Stimulated activated CD4-positive, alpha-beta T cell treated with anti-CD3 and anti-CD28 coated beads, TNF-alpha, amount 100 ng/mL, for 24 hours (primary cell): Measurements from ENCODE around the gene SSMEM1.
A peak's percentile ranks its signal among the peaks of the same experiment; 100 is the strongest.
"Not testable (repeated sequence)": the region's sequence is repeated elsewhere in the genome, so short reads cannot be mapped to it uniquely, and the experiment has no call there.

ENCODE experiments used
- DNase-seq, 3 experiments: peaks; one replicate each; pipeline ENCODE4 v3.0.0-alpha.2; 2020; ENCODE audit warnings: low read depth in 3 of 3

Gene SSMEM1

DNA sequence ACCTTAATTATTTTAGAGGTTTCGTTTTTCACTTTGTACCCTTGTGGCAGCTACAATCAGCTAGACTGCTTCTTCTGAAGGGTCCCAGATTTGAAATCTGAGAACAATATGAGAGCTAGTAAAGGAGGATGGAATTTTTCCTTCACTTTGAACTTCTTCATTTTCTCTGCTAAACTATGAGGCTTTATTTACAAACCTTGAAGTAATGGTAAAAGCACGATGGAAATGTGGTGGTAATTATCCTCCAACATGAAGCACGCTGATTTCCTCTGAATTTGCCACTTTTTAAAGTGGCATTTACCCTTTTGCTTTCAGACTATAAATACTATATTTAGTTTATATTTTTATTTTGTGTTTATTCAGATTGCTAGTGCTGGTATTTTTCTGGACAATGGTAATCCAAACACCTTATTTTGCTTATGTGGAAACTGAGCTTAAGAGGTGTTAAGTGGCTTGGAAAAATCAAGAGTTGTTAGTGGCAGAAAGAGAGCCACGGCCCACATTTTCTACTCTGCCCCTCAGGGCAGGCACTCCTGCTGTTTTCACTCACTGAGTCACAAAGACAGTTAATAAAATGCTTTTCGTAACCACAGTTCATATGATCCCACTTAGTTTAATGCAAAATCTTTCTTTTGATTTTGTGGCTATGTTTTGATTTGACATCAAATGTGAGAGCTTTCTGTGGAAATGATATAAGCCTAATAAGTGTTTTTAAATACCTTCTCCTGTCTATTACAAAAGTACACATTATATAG, 2.7 kb downstream of the SSMEM1 start:
- no peak for DNase-seq

DNA sequence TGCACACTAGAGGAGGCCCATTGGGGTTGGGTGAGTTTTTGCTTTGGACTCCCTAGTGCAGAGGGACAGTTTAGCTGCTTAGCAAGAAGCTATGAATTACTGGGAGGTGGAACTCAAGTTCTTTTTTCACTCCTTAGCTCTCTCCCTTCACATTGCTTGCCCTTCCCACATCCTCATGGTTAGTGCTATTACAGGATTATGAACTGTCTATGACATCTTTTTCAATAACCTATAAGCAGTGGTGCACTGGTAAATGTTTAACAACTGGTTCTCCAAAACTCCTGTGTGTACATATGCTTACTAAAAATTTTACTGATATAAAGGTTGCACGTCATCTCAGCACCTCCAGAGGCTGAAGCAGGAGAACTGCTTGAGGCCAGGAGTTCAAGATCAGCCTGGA, 6.2 kb downstream of the SSMEM1 start:
- DNase-seq = no peak

DNA sequence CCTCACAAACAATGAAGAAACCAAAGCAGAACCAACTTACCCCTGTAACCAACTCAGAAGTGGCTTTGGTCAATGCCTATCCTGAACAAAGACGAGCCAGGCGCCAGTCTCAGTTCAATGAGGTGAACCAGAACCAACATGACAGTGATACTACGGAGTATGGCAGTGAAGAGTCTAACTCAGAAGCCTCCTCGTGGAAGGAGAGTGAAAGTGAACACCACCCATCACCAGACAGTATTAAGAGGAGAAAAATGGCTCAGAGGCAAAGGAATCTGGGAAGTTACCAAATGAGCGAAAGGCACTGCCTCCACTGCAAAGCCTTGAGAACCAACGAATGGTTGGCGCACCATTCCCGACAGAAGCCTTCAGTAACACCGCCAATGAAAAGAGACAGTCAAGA, 8.4 kb downstream of the SSMEM1 start:
- no peak for DNase-seq

DNA sequence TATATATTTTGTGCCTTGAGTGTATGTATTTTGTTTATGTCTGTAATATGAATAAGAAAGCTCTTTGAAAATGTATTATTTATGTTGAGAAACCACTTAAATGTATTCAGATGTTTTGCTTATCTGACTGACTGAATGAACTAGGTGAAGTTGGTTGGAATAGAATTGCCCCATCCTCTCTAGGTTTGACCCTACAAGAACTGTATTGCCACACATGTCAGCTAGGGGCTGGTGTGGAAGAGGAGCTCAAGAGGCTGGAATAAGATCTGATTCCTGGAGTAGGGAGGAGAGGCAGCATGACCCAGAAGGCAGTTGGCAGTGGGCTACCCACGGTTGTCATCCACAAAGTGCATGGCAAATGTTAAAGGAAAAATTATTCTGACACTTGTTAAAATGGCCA, 9.1 kb downstream of the SSMEM1 start:
- no peak for DNase-seq

DNA sequence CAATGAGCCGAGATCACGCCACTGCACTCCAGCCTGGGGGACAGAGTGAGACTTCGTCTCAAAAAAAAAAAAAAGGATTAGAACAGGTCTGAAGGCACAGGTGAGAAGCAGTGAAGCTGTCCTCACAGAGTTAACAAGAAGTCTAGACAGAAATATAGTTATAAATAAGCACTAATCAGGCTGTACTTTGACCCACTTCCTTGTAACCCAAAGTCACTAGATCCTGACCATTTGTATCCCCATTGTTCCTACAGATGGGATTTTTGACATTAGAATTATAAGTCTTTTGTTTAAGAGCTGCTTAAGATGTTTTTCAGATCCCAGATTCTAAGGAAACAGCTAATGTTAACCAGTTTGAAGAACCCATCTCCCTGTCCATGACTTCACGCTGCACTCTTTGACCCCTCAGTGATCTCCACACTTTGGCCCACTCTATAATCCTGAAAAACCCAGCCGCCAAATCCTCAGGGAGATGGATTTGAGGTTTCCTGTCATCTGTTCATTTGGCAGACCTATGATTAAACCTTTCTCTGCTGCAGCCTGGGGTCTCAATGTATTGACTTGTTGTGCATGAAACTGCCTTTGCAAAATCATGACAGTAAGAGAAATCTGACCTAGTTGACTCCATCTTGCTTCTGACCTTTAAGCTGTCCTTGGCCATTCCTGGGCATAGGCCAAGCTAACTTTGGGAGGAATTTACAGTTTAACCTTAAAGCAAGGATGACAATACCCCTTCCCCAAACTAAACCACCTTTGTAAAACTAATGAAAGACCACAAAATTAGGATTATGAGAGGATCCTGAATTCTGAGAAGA, 11.4 kb downstream of the SSMEM1 start:
- DNase-seq = no peak

DNA sequence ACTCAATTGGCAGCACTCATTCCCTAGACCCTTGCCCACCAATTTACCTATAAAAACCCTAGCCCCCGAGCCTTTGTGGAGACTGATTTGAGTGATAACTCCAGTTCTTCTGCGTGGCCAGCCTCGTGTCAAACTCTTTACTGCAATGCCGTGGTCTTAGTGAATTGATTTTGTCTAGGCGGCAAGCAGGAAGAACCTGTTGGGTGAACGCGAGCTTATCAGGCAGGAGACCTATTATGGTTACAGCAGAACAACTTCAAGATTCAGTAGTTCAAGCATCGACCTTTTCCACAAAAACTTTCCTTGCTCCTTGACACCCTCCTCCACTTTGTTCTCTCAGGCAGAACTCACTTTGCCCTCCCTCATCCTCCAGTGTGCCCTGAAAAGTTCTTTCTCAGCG, 12.2 kb downstream of the SSMEM1 start:
- DNase-seq = no peak

DNA sequence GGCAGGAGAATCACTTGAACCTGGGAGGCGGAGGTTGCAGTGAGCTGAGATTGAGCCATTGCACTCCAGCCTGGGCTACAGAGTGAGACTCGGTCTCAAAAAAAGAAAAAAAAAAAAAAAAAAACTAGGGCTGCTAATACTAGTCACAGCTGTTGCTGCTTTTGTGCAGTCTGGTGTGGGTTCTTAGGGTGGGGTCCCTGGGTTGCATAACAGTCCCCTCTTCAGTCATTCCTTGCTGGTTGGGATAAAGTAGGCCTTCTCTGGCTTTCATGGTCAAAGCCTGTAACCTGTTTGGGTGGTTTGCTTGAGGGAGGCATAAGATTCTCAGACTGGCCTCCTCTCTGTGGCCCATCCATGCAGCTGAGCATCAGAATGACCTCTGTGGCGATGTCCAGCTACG, 14.1 kb downstream of the SSMEM1 start:
- no peak for DNase-seq

DNA sequence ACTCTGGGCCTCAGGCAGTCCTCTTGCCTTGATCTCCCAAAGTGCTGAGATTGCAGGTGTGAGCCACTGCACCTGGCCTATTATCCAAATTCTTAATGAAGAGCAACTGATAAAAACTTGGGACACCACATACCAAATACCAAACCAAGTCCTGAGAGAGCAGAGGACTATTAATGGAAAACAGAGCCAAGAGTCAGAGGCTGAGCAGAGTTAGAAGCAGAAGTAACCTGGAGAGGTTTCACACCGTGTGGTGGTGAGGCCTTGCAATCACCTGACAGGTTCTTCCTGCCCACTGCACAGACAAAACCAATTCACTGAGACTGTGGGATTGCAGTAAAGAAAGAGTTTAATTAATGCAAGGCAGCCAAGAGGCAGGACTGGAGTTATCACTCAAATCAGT, 16.0 kb downstream of the SSMEM1 start:
- no peak for DNase-seq

DNA sequence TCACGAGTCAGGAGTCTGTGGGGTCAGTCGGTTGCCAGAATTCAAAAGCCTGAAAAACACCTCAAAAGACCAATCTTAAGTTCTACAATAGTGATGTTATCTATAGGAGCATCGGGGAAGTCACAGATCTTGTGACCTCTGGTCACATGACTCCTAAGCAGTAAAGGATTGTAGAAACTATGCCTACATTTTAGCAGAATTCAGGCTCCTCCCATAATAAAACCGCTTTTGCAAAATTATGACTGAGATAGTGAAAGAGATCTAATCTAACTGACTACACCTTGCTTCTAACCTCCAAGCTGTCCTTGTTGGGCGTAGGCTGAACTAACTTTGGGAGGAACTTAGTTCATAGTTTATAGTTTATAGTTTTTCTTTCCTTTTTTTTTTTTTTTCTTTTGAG, 16.6 kb downstream of the SSMEM1 start:
- no peak for DNase-seq

DNA sequence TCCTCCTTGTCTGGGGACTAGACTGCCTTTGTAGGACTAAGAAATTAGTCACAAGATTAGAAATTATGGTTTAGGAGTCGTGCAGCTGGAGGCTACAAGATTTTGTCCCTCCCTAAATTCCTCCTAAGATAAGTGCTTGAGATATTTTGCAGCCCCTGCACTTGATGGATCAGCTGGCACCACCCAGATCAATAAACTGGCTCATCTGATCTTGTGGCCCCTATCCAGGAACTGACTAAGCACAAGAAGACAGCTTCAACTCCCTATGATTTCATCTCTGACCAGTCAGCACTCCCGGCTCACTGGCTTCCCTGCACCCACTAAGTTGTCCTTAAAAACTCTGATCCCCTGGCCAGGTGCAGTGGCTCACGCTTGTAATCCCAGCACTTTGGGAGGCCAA, 17.3 kb downstream of the SSMEM1 start:
- DNase-seq = not testable (repeated sequence)

DNA sequence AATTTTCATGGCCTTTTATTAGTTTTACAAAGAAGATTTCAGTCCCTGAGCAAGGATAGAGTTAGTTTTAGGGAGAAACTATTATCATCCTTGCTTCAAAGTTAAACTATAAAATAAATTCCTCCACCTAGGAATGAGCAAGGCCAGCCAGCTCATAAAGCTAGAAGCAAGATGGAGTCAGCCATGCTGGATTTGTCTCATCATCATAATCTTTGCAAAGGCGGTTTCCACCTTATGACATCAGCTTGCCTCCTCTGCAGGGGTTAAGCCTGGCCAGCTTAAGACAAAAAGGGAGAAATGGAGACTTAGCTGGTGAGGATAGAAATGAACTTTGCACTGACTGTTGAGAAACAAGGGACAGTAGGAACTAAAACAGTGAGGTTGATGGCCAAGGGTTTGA, 18.7 kb downstream of the SSMEM1 start:
- DNase-seq = no peak

DNA sequence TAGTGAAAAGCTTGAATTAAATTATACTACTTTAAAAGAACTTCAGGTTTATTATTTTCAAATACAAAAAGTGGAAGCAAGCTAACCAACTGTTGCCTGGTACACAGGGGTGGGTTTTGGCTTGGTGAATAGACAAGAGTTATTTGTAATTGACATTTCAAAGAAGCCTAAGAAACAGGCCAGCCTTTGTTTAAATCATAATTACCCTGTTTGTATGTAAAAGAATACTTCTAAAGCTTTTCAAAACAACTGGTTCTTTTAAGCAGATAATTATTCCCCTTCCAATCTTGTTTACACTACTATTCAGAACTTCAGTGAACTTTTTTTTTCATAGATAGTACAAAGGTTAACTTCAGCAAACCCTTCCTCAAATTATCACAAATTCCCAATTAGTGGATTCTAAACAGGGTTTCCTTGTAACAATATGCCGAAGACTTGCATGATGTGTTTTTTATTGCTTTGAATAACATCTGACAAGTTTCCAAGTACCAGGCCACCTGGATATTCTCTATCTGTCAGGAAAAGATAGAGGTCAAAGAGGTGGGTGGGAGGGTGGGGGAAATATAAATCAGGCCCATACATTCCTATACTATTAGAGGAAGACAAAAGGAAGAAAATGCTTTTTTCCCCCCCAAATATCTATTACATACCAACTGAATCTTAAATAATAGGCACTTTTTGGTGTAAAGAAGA, 20.4 kb downstream of the SSMEM1 start:
- DNase-seq = no peak

DNA sequence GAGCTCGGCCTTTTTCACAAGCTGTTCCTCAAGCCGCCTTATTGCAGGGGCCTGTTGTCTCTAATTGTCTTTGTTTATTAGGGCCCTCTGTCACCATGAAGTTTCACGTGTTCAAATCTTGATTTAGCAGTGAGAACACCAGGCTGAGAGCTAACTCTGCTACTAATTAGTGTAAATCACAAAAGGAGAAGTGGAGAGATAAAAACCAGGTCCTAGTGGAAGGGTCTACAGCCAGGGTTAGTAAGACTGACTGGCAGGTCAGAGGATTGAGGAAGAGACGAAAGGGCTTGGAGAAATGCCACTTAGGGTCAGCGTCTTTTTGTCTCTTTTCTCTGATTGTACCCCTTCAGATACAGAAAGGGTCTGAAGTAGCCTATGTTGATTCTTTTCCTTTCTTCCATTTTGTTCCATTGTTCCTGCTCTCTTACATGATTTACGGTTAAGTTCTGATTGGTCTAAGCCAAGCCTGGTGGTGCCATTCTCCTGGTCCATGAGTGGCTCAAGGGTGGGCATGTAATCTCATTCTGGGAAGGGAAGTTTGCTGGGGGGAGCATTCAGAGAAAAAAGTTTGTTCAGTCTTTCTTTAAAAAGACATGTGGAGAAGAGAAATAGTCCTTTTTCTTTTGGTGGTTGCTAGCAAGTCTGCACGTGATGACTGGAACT, 21.3 kb downstream of the SSMEM1 start:
- no peak for DNase-seq

DNA sequence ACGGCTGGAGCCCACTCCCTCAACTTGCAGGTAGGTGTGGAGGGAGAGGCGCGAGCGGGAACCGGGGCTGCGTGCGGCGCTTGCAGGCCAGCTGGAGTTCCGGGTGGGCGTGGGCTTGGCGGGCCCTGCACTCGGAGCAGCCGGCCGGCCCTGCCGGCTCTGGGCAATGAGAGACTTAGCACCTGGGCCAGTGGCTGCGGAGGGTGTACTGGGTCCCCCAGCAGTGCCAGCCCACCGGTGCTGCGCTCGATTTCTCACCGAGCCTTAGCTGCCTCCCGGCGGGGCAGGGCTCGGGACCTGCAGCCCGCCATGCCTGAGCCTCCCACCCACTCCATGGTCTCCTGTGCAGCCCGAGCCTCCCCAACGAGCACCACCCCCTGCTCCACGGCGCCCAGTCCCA, 22.3 kb downstream of the SSMEM1 start:
- not testable (repeated sequence) for DNase-seq

DNA sequence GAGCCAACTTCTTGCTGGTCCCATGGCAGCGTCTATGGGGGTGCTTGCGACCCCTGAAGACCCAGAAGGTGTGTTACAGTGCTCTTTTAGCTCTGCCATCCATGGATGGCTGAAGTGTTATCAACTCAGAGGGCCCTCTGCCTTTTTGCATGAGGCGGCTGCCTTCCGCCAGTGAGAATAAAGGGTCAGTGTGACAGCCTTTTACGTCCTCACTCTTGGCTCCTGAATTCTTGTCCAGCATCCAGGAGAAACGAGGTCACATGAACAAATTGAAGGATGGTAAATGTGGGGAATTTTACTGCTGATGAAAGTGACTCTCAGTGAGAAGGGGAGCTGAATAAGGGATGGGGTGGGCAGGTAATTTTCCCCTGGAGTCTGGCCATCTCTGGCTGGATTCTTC, 24.1 kb downstream of the SSMEM1 start:
- no peak for DNase-seq

DNA sequence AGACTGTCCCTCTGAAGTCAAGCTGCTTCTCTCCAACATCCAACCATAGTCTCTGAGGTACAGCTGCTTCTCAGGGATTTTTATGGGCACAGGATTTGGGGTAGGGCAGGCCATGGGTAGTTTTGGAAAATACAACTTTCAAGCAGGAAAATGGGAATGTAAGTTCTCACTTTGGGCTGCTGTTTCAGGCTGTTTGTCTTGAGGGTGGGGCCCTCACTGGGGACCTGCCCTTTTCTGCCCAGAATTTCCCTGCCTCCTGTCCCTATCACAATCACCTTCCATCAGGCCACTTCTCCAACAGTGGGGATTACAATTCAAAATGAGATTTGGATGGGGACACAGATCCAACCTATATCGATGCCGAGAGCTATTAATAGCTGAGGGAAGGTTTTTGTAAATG, 24.5 kb downstream of the SSMEM1 start:
- no peak for DNase-seq

DNA sequence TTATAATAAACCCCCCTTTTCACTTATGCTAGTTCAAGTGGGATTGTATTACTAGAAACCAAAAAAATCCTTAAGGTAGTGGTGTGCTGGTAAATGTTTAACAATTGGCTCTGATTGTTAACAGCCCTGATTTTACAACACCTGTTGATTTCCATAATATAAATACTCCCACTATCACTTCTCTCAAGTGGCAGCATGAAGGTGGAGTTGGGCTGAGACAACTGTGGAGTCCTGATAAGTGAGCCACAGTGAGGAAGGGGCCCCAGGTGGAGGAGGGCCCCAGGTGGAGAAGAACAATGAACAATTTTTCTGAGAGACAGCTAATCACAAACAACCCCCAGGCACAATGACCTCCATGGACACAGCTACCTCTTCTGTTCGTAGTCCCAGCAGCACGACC, 26.4 kb downstream of the SSMEM1 start:
- DNase-seq = no peak

DNA sequence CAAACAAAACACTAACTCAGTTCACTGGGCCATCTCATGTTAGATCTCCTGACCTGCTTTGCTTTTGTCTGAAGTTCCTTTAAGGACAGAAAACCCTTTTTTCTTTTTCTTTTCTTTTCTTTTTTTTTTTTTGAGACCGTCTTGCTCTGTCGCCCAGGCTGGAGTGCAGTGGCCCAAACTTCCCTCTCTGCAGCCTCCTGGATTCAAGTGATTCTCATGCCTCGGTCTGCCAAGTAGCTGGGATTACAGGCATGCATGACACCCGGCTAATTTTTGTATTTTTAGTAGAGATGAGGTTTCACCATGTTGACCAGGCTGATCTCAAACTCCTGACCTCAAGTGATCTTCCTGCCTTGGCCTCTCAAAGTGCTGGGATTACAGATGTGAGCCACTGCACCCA, 28.7 kb downstream of the SSMEM1 start:
- not testable (repeated sequence) for DNase-seq

DNA sequence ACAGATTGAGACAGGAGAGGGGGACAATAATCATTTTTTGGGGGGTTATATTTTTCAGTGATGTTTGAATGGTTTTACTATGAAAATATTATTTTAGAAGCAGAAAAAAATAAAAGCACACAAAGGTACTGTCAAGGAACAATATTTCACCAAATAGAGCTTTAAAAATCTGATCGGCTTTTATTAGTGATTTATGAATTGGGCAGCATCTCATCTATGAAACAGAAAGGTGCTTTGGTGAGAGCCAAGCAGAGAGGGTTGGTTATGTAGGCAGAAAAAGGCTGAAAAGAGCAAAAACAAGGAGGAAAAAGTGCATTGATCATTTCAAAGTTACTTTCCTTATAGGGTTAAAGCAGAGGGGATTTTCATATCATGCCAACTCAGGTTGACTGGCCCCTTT, 32.6 kb downstream of the SSMEM1 start:
- no peak for DNase-seq

DNA sequence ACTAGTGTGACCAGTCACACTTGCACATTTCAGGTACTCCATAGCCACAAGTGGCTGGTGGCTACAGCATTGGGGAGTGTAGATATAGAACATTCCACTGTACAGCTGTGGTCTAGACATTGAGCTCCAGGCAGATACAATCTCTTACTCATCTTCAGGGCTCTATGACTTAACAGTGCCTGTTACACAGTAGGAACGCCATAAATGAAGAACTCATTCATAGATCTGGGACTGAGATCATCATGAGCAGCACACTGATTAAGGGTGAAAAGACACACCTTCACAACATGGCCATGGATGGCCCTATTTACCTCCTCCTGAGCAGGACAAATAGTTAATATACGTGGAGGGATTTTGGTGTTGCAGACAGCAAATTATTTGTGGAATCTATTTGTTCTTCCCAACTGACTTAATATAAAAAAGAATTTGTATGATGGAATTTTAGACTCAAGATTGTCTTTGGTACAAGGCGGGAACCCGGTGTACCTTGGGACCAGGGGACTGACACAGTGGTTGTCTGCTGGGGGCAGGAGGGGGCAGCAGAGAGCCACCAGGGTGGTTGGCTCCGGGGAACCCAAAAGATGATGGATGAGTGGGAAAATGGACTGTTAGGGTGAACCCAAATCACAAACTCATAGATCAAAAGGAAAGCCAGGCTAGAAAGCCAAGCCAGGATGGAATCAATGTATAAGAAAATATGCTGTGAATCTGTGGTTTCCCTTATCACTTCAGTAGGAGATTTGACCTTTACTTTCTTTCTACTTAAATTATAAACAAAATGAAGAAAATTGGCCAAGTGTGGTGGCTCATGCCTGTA, 34.7 kb downstream of the SSMEM1 start:
- DNase-seq = peak; percentile 32 to 63 (median 39)

DNA sequence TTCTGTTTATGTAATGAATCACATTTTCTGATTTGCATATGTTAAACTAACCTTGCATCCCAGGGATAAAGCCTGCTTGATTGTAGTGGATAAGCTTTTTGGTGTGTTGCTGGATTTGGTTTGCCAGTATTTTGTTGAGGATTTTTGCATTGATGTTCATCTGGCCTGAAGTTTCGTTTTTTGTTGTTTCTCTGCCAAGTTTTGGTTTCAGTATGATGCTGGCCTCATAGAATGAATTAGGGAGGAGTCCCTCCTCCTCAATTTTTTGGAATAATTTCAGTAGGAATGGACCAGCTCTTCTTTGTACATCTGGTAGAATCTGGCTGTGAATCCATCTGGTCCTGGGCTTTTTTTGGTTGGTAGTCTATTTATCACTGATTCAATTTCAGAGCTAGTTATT, 35.8 kb downstream of the SSMEM1 start:
- not testable (repeated sequence) for DNase-seq
